ENCODE results near the gene SLC9A2.

SLC9A2 gene

GRCh38 chr2:102708847-102709559, 89.7 kb downstream of the SLC9A2 start:
- in situ Hi-C loops (cut with MboI; ENCODE audit: low sequenced_read_pairs, unreplicated experiment) = no loop called here
- TF ChIP-seq CTCF (IDR thresholded peaks at IDR 0.05; ENCODE audit: borderline replicate concordance, control extremely low read depth, extremely low read depth, insufficient read depth, missing control alignments) = no peak
- DNase-seq (ENCODE audit: low spot score) = no peak

- in situ Hi-C loops (cut with MboI; ENCODE audit: low sequenced_read_pairs, unreplicated experiment) = no loop called here
- TF ChIP-seq CTCF (IDR thresholded peaks at IDR 0.05; ENCODE audit: borderline replicate concordance, control extremely low read depth, extremely low read depth, insufficient read depth, missing control alignments) = no peak
- DNase-seq (ENCODE audit: low spot score) = no peak
Observed at GRCh38 chr2:102717308-102718018, 98.1 kb downstream of the SLC9A2 start.

GRCh38 chr2:102718387-102719316, 99.3 kb downstream of the SLC9A2 start:
- TF ChIP-seq CTCF (IDR thresholded peaks at IDR 0.05; ENCODE audit: borderline replicate concordance, control extremely low read depth, extremely low read depth, insufficient read depth, missing control alignments) = no peak
- DNase-seq (ENCODE audit: low spot score) = no peak
- in situ Hi-C loops (cut with MboI; ENCODE audit: low sequenced_read_pairs, unreplicated experiment) = no loop called here

- in situ Hi-C loops (cut with MboI; ENCODE audit: low sequenced_read_pairs, unreplicated experiment) = no loop called here
- no peak for DNase-seq (ENCODE audit: low spot score)
- TF ChIP-seq CTCF (IDR thresholded peaks at IDR 0.05; ENCODE audit: borderline replicate concordance, control extremely low read depth, extremely low read depth, insufficient read depth, missing control alignments) = no peak
Observed at GRCh38 chr2:102724016-102724490, 104.7 kb downstream of the SLC9A2 start.

GRCh38 chr2:102724553-102724952, 105.2 kb downstream of the SLC9A2 start:
- DNase-seq (ENCODE audit: low spot score) = no peak
- in situ Hi-C loops (cut with MboI; ENCODE audit: low sequenced_read_pairs, unreplicated experiment) = no loop called here
- no peak for TF ChIP-seq CTCF (IDR thresholded peaks at IDR 0.05; ENCODE audit: borderline replicate concordance, control extremely low read depth, extremely low read depth, insufficient read depth, missing control alignments)
